GM12872 (cell line): ENCODE measurements around the gene HSFX3.

Experiments used
- TF ChIP-seq, protein P1 (sequence below): IDR thresholded peaks from 3 replicates; pipeline ENCODE4 v1.5.1; 2011; ENCODE audit warnings: low read depth, mild to moderate bottlenecking, low read length, moderate library complexity; ENCODE audit not compliant: insufficient read depth

Gene HSFX3

DNA sequence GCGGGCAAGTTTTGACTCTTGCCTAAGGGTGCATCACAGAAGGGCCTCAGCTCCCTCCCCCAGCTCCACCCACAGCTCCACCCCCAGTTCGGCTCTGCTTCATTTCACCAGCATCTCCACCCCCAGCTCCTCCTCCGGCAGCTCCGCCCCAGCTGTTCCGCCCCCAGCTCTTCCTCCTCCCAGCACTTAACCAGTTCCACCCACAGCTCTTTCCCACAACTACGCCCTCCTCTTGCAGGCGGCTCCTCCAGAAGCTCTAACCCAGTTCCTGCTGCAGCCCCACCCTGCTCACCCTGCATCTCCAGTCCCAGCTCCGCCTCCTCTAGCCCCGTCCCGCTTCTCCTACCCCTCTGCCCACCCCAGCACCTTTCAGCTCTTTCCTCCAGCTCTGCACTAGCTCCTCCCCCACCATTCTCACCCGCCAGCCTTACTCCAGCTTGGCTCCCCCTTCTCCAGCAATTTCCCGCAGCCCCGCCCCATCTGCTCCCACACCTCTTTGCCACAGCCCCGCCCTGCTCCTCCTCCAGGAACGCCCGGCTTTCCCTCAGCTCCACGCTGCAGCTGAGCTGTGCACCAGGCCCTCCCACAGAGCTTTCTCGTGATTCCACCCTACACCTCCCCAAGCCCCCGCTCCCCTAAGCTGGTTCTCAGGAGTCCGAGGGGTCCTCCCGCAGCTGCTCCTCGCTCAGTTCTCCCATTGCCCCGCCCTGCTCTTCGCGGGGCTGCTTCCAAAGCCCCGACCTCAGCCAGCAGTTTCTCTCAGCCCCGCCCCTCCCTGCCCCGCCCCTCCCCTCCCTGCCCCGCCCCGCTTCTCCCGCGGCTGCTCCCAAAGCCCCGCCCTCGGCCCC, 10.2 kb downstream of the HSFX3 start:
- TF ChIP-seq, protein P1, sequence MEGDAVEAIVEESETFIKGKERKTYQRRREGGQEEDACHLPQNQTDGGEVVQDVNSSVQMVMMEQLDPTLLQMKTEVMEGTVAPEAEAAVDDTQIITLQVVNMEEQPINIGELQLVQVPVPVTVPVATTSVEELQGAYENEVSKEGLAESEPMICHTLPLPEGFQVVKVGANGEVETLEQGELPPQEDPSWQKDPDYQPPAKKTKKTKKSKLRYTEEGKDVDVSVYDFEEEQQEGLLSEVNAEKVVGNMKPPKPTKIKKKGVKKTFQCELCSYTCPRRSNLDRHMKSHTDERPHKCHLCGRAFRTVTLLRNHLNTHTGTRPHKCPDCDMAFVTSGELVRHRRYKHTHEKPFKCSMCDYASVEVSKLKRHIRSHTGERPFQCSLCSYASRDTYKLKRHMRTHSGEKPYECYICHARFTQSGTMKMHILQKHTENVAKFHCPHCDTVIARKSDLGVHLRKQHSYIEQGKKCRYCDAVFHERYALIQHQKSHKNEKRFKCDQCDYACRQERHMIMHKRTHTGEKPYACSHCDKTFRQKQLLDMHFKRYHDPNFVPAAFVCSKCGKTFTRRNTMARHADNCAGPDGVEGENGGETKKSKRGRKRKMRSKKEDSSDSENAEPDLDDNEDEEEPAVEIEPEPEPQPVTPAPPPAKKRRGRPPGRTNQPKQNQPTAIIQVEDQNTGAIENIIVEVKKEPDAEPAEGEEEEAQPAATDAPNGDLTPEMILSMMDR = no peak

DNA sequence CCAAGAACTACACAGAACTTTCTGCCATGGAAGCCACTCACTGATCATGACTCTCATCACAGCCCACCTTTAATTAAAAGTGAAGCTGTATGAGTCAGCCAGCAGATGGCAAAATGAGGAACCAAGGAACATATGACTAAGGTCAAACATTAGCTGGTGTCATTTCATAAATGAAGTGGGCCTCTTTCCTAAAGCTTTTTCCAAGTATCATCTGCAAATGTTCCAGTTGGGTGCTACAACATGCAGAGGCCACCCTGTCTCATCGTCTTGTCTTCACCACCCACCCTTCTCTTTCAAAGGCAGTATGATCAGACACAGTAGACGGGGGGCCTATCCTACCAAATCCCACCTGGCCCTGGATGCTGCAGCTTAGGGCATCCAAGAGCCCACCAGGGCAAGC, 18.1 kb downstream of the HSFX3 start:
- TF ChIP-seq, protein P1 = no peak

DNA sequence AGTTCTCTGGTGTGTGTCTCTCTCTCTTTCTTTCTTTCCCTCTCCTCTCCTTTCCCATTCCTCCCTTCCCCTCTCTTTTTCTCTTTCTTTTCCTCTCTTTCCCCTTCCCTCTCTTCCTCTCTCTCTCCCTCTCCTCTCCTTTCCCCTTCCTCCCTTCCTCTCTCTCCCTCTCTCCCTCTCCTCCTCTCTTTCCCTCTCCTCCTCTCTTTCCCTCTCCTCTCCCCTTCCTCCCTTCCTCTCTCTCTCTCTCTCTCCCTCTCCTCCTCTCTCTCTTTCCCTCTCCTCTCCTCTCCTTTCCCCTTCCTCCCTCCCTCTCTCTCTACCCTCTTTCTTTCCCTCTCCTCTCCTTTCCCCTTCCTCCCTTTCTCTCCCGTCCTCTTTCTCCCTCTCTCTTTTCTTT, 21.3 kb downstream of the HSFX3 start:
- TF ChIP-seq, protein P1 = no peak

DNA sequence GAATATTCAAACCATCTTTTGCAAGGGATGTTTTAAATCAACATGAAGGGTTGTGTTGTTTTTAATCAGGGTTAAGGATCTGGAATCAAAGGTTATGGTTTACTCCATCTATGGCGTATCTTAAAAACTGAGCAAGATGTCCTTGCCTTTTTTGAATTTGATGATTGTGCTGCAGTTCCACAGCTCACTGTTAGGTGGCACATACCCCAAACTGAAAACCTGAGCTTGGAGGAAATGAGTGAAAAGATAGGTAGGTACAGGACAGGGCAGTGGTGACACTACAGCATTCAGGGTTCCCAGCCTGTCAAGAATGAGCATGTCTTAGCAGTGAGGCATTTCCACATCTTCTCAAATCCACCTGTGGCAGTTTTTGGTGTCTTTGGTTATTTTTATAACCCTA, 22.0 kb downstream of the HSFX3 start:
- TF ChIP-seq, protein P1 = peak; percentile 62

DNA sequence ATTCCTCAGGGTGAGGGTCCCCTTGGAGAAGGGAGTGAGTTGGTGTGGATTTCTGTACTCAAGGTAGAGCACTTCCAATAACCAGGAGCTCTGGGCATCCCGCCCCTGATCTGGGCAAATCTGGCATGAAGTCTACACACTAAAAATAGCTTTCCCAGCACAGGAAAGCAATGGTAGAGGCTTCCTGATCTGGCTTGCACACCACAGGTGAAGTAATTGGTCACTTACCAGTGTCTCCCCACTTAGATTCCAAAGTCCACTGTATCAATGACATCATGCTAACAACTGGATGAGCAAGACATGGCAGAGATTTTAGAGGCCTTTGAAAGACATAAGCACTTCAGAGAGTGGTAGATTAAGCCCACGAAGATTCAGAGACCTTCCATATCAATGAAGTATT, 26.8 kb downstream of the HSFX3 start:
- TF ChIP-seq, protein P1 = no peak

DNA sequence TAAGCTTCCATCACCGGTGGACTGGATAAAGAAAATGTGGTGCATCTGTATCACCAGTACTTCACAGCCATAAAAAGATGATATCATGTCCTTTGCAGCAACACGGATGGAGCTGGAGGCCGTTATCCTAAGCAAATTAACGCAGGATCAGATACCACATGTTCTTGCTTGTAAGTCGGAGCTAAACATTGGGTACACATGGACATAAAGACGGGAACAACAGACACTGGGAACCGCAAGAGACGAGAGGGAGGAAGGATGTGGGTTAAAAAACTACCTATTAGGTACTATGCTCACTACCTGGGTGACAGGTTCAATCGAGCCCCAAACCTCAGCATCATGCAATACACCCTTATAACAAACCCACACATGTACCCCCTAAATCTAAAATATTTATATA, 28.3 kb downstream of the HSFX3 start:
- TF ChIP-seq, protein P1 = no peak

DNA sequence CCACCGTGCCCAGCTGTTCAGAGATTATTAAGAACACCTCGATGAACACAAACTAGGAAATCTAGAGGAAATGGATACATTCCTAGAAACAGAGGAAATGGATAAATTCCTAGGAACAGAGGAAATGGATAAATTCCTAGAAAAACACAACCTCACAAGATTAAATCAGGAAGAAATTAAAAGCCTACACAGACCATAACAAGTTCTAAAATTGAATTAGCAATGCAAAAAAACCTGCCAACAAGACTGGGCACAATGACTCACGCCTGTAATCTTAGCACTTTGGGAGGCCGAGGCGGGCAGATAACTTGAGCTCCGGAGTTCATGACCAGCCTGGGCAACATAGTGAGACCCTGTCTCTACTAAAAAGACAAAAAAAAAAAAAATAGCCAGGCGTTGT, 31.5 kb downstream of the HSFX3 start:
- TF ChIP-seq, protein P1 = no peak
